Eye (tissue), 1 donor: ENCODE data around the gene MAP3K20.
"Not testable (repeated sequence)": the region's sequence is repeated elsewhere in the genome, so short reads cannot be mapped to it uniquely, and the experiment has no call there.

Source experiments
- DNase-seq: peaks from one replicate; pipeline ENCODE4 v3.0.0-alpha.2; 2015

The MAP3K20 gene

GRCh38 chr2:173128132-173128531, 52.5 kb downstream of the MAP3K20 start:
- DNase-seq, result not testable (repeated sequence)

GRCh38 chr2:173130496-173131465, 55.1 kb downstream of the MAP3K20 start:
- peak; percentile 55 for DNase-seq

- DNase-seq, result no peak
Measured at GRCh38 chr2:173132531-173132930, 56.9 kb downstream of the MAP3K20 start.

GRCh38 chr2:173134703-173135102, 59.1 kb downstream of the MAP3K20 start:
- DNase-seq, result no peak

GRCh38 chr2:173136067-173136466, 60.4 kb downstream of the MAP3K20 start:
- DNase-seq, result no peak

GRCh38 chr2:173136599-173136998, 61.0 kb downstream of the MAP3K20 start:
- no peak for DNase-seq

GRCh38 chr2:173137610-173138009, 62.0 kb downstream of the MAP3K20 start:
- DNase-seq, result no peak

GRCh38 chr2:173138962-173139361, 63.3 kb downstream of the MAP3K20 start:
- DNase-seq, result no peak

- no peak for DNase-seq
Measured at GRCh38 chr2:173141666-173142065, 66.0 kb downstream of the MAP3K20 start.

GRCh38 chr2:173145454-173145853, 69.8 kb downstream of the MAP3K20 start:
- no peak for DNase-seq

GRCh38 chr2:173146590-173146989, 70.9 kb downstream of the MAP3K20 start:
- no peak for DNase-seq

- DNase-seq, result no peak
Measured at GRCh38 chr2:173148520-173148919, 72.9 kb downstream of the MAP3K20 start.

GRCh38 chr2:173149491-173149890, 73.8 kb downstream of the MAP3K20 start:
- no peak for DNase-seq

- no peak for DNase-seq
Measured at GRCh38 chr2:173150087-173150486, 74.4 kb downstream of the MAP3K20 start.

- no peak for DNase-seq
Measured at GRCh38 chr2:173150963-173151362, 75.3 kb downstream of the MAP3K20 start.

GRCh38 chr2:173151671-173152401, 76.2 kb downstream of the MAP3K20 start:
- no peak for DNase-seq

- no peak for DNase-seq
Measured at GRCh38 chr2:173153301-173153885, 77.7 kb downstream of the MAP3K20 start.

- no peak for DNase-seq
Measured at GRCh38 chr2:173157676-173158293, 82.1 kb downstream of the MAP3K20 start.

- no peak for DNase-seq
Measured at GRCh38 chr2:173159791-173160463, 84.3 kb downstream of the MAP3K20 start.

GRCh38 chr2:173160618-173161017, 85.0 kb downstream of the MAP3K20 start:
- DNase-seq, result no peak

GRCh38 chr2:173161040-173161439, 85.4 kb downstream of the MAP3K20 start:
- DNase-seq, result no peak

- no peak for DNase-seq
Measured at GRCh38 chr2:173161507-173161906, 85.9 kb downstream of the MAP3K20 start.
